KMS-11 (cell line): ENCODE data around the gene C2orf74.

Source experiments
- H2AFZ ChIP-seq: fragments of 200-600 bp; sonication (generic); 2 replicates; pipeline ENCODE4 v1.6.1; 2016; ENCODE audit warnings: antibody characterized with exemption, mixed run types, low read depth
- H3K27ac ChIP-seq: fragments of 200-600 bp; sonication (generic); 2 replicates; pipeline ENCODE4 v1.6.1; 2016; ENCODE audit warnings: mild to moderate bottlenecking, mixed run types
- H3K27me3 ChIP-seq: fragments of 200-600 bp; sonication (generic); 2 replicates; pipeline ENCODE4 v1.6.1; 2017; ENCODE audit warnings: mild to moderate bottlenecking, low read depth, mixed run types, moderate library complexity; ENCODE audit not compliant: insufficient read depth
- H3K36me3 ChIP-seq: fragments of 200-600 bp; sonication (generic); 2 replicates; pipeline ENCODE4 v1.6.1; 2017; ENCODE audit warnings: mild to moderate bottlenecking, mixed run types; ENCODE audit not compliant: insufficient read depth
- H3K4me1 ChIP-seq: fragments of 200-600 bp; sonication (generic); 2 replicates; pipeline ENCODE4 v1.6.1; 2016; ENCODE audit warnings: mild to moderate bottlenecking, low read depth, mixed run types; ENCODE audit not compliant: poor library complexity, severe bottlenecking
- H3K4me2 ChIP-seq: fragments of 200-600 bp; sonication (generic); 2 replicates; pipeline ENCODE4 v1.7.0; 2016; ENCODE audit warnings: mild to moderate bottlenecking, mixed run types
- H3K4me3 ChIP-seq: fragments of 200-600 bp; sonication (generic); IDR thresholded peaks from 2 replicates; pipeline ENCODE4 v1.6.1; 2017; ENCODE audit warnings: low read depth, low read length, mixed read lengths; ENCODE audit not compliant: insufficient read depth
- H3K79me2 ChIP-seq: fragments of 200-600 bp; sonication (generic); 2 replicates; pipeline ENCODE4 v1.6.1; 2016; ENCODE audit warnings: low read depth, mixed run types; ENCODE audit not compliant: insufficient read depth
- H3K9ac ChIP-seq: fragments of 200-600 bp; sonication (generic); 2 replicates; pipeline ENCODE4 v1.6.1; 2016; ENCODE audit warnings: mild to moderate bottlenecking, mixed run types
- H4K20me1 ChIP-seq: fragments of 200-600 bp; sonication (generic); 2 replicates; pipeline ENCODE4 v1.6.1; 2016; ENCODE audit warnings: mild to moderate bottlenecking, mixed run types; ENCODE audit not compliant: insufficient read depth
- CTCF ChIP-seq: fragments of 200-600 bp; sonication (generic); conservative IDR thresholded peaks from 2 replicates; pipeline ENCODE4 v1.6.1; 2017; ENCODE audit warnings: low read depth, mild to moderate bottlenecking, antibody characterized with exemption, low read length, moderate library complexity, mixed read lengths

The C2orf74 gene

GRCh38 chr2:61178603-61179545 lies 16.9 kb downstream of the C2orf74 start:
- Histone ChIP-seq H3K79me2 (peaks cover 14% of the 10 kb centered on the region; the same call in 1 of the 2 replicates), H3K4me1 (peaks cover 21% of the 10 kb centered on the region), H3K36me3 (peaks cover 5% of the 10 kb centered on the region; the same call in 1 of the 2 replicates), H4K20me1 (no peaks in the 10 kb centered on the region), H3K4me3 (peak overlapping the region; percentile 24), H3K27ac (no peak overlapping the region), H3K4me2 (peak overlapping the region; percentile 85; the same call in 1 of the 2 replicates), H3K9ac (no peak overlapping the region), H2AFZ (no peak overlapping the region), H3K27me3 (no peaks in the 10 kb centered on the region)
- no peak for TF ChIP-seq CTCF

- Histone ChIP-seq H4K20me1 (no peaks in the 10 kb centered on the region), H3K4me2 (no peak overlapping the region), H2AFZ (no peak overlapping the region), H3K4me3 (no peak overlapping the region), H3K4me1 (peaks cover 21% of the 10 kb centered on the region), H3K79me2 (peaks cover 14% of the 10 kb centered on the region; the same call in 1 of the 2 replicates), H3K9ac (no peak overlapping the region), H3K36me3 (peaks cover 10% of the 10 kb centered on the region; the same call in 1 of the 2 replicates), H3K27ac (no peak overlapping the region), H3K27me3 (no peaks in the 10 kb centered on the region)
- TF ChIP-seq CTCF, result no peak
Observed at GRCh38 chr2:61179701-61180639, 18.0 kb downstream of the C2orf74 start.

GRCh38 chr2:61180686-61181085 lies 18.7 kb downstream of the C2orf74 start:
- Histone ChIP-seq H3K4me3 (no peak overlapping the region), H3K9ac (no peak overlapping the region), H4K20me1 (no peaks in the 10 kb centered on the region), H3K27ac (no peak overlapping the region), H2AFZ (no peak overlapping the region), H3K4me1 (peaks cover 21% of the 10 kb centered on the region), H3K36me3 (peaks cover 10% of the 10 kb centered on the region; the same call in 1 of the 2 replicates), H3K27me3 (no peaks in the 10 kb centered on the region), H3K79me2 (peaks cover 14% of the 10 kb centered on the region; the same call in 1 of the 2 replicates), H3K4me2 (no peak overlapping the region)
- no peak for TF ChIP-seq CTCF

GRCh38 chr2:61181382-61182058 lies 19.5 kb downstream of the C2orf74 start:
- no peaks in the 10 kb centered on the region for H3K27me3 ChIP-seq
- H3K27ac ChIP-seq, result no peak overlapping the region
- H3K79me2 ChIP-seq, result peaks cover 14% of the 10 kb centered on the region; the same call in 1 of the 2 replicates
- no peak overlapping the region for H3K4me2 ChIP-seq
- no peaks in the 10 kb centered on the region for H4K20me1 ChIP-seq
- TF ChIP-seq CTCF, result no peak
- peaks cover 10% of the 10 kb centered on the region; the same call in 1 of the 2 replicates for H3K36me3 ChIP-seq
- no peak overlapping the region for H3K4me3 ChIP-seq
- peaks cover 16% of the 10 kb centered on the region for H3K4me1 ChIP-seq
- no peak overlapping the region for H2AFZ ChIP-seq
- H3K9ac ChIP-seq, result no peak overlapping the region
